T-helper 1 cell treated with Interleukin-12 subunit alpha and Interleukin-12 subunit beta and Interleukin-4 antibody, amounts not matched to agents 30 μg/mL and 1 μg/mL, for 36 hours (primary cell): ENCODE results near the gene TBC1D8.
A peak's percentile ranks its signal among the peaks of the same experiment; 100 is the strongest.

ENCODE experiments used
- H3K27ac Mint-ChIP-seq: one replicate; pipeline ENCODE4 v1.8.0; 2021; ENCODE audit warnings: mild to moderate bottlenecking, mixed read lengths
- H3K27me3 Mint-ChIP-seq: one replicate; pipeline ENCODE4 v1.8.0; 2021; ENCODE audit warnings: low read depth, mixed read lengths
- H3K36me3 Mint-ChIP-seq: one replicate; pipeline ENCODE4 v1.8.0; 2021; ENCODE audit warnings: low read depth, mixed read lengths
- H3K4me1 Mint-ChIP-seq: one replicate; pipeline ENCODE4 v1.8.0; 2021; ENCODE audit warnings: low read depth, mixed read lengths
- H3K4me3 Mint-ChIP-seq: one replicate; pipeline ENCODE4 v1.8.0; 2021; ENCODE audit warnings: mild to moderate bottlenecking, moderate library complexity, mixed read lengths
- H3K9me3 Mint-ChIP-seq: one replicate; pipeline ENCODE4 v1.8.0; 2021; ENCODE audit warnings: mixed read lengths

TBC1D8 gene

GRCh38 chr2:101152272-101153076 is 1.3 kb upstream of the TBC1D8 start:
- Mint-ChIP-seq H3K27me3 (peaks cover 65% of the 10 kb centered on the region), H3K9me3 (no peaks in the 10 kb centered on the region), H3K4me3 (peak overlapping the region; percentile 79), H3K27ac (no peak overlapping the region), H3K36me3 (no peaks in the 10 kb centered on the region), H3K4me1 (peaks cover 12% of the 10 kb centered on the region)

DNA sequence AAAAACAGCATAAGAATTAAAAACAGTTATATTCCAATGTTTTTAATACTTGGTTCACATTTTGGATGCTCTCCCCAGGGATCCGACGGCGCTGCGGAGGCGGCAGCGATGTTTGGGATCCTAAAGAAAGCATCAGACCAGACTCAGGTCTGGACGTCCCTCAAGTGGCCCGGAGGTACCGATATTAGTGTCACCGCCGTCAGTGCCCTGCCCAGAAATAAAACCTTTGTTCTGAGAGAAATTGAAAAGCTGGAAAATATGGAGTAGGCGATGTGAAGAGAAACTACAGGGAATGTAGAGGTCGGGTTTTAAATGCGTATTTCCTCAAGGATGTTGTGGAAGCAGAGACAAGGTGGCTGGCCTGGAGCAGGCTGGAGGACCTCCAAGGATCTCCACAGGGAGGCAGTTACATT is 683 bp upstream of the TBC1D8 start:
- H3K4me1 Mint-ChIP-seq: peaks cover 12% of the 10 kb centered on the region
- peaks cover 70% of the 10 kb centered on the region for H3K27me3 Mint-ChIP-seq
- no peaks in the 10 kb centered on the region for H3K9me3 Mint-ChIP-seq
- peak overlapping the region; percentile 79 for H3K4me3 Mint-ChIP-seq
- H3K27ac Mint-ChIP-seq: no peak overlapping the region
- no peaks in the 10 kb centered on the region for H3K36me3 Mint-ChIP-seq

DNA sequence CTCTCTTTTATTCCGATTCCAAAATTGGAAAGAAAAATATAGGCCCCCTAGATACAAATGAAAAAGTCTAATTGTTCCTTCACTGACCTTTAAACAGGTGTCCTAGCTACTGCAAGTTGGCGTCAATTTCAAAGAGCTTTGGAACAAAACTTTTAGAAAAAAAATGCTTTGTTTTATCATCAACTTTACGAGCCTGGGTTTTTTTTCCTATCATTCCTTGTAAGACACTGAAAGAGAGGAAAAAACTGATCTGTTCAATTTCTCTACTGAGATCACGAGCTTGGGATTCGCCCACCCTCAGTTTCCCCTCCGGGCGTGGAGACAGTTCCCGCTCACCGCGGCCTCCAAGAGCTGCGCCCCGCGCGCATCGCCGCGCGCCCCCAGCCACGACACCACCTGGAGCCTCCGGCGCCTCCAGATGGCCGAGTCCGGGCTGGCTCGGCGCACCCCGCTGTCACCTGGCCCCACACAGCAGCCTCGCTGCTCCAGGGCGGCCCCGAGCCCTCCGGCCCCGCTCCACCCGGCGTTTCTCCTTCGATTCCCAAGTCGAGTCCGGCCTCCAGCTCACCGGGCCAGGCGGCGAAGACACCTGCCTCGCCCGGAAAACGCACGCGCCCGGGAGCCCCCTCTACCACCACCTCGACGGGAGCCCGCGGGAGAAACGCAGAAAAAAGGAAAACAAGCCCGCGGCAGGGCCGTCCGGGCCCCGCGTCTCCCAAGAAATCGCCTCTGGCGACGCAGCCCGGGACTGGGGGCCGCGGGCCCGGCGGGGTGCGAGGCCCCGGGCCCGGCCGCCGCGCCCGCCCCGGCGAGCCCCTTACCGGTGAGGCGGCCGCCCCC is 656 bp downstream of the TBC1D8 start:
- Mint-ChIP-seq H3K36me3 (no peaks in the 10 kb centered on the region), H3K4me1 (peaks cover 12% of the 10 kb centered on the region), H3K27ac (no peak overlapping the region), H3K9me3 (no peaks in the 10 kb centered on the region), H3K4me3 (peak overlapping the region; percentile 69), H3K27me3 (peaks cover 79% of the 10 kb centered on the region)

- no peaks in the 10 kb centered on the region for H3K9me3 Mint-ChIP-seq
- peaks cover 81% of the 10 kb centered on the region for H3K27me3 Mint-ChIP-seq
- peak overlapping the region; percentile 44 for H3K4me3 Mint-ChIP-seq
These were observed 1.7 kb downstream of the TBC1D8 start for GRCh38 chr2:101149241-101150192.

GRCh38 chr2:101148777-101149176 is 2.4 kb downstream of the TBC1D8 start:
- peaks cover 12% of the 10 kb centered on the region for H3K4me1 Mint-ChIP-seq
- H3K9me3 Mint-ChIP-seq: no peaks in the 10 kb centered on the region
- H3K27ac Mint-ChIP-seq: no peak overlapping the region
- H3K4me3 Mint-ChIP-seq: no peak overlapping the region
- no peaks in the 10 kb centered on the region for H3K36me3 Mint-ChIP-seq
- peaks cover 78% of the 10 kb centered on the region for H3K27me3 Mint-ChIP-seq

More at GRCh38 chr2:101149241-101150192, 1.7 kb downstream of the TBC1D8 start:
- Mint-ChIP-seq H3K36me3 (no peaks in the 10 kb centered on the region), H3K27ac (no peak overlapping the region), H3K4me1 (peaks cover 12% of the 10 kb centered on the region)

GRCh38 chr2:101147971-101148370 is 3.2 kb downstream of the TBC1D8 start:
- Mint-ChIP-seq H3K27ac (no peak overlapping the region), H3K27me3 (peaks cover 71% of the 10 kb centered on the region), H3K4me1 (peaks cover 12% of the 10 kb centered on the region), H3K9me3 (no peaks in the 10 kb centered on the region), H3K4me3 (no peak overlapping the region), H3K36me3 (no peaks in the 10 kb centered on the region)

GRCh38 chr2:101147062-101147461 is 4.1 kb downstream of the TBC1D8 start:
- peaks cover 5% of the 10 kb centered on the region for H3K4me1 Mint-ChIP-seq
- no peaks in the 10 kb centered on the region for H3K36me3 Mint-ChIP-seq
- peaks cover 70% of the 10 kb centered on the region for H3K27me3 Mint-ChIP-seq
- H3K4me3 Mint-ChIP-seq: no peak overlapping the region
- no peaks in the 10 kb centered on the region for H3K9me3 Mint-ChIP-seq
- no peak overlapping the region for H3K27ac Mint-ChIP-seq

- Mint-ChIP-seq H3K27ac (no peak overlapping the region), H3K27me3 (peaks cover 68% of the 10 kb centered on the region), H3K4me1 (peaks cover under 1% of the 10 kb centered on the region), H3K9me3 (no peaks in the 10 kb centered on the region), H3K4me3 (no peak overlapping the region), H3K36me3 (no peaks in the 10 kb centered on the region)
These were observed 4.6 kb downstream of the TBC1D8 start for GRCh38 chr2:101146535-101146934.

GRCh38 chr2:101145406-101145805 is 5.8 kb downstream of the TBC1D8 start:
- Mint-ChIP-seq H3K4me3 (no peak overlapping the region), H3K36me3 (no peaks in the 10 kb centered on the region), H3K4me1 (no peaks in the 10 kb centered on the region), H3K27me3 (peaks cover 75% of the 10 kb centered on the region), H3K9me3 (no peaks in the 10 kb centered on the region), H3K27ac (no peak overlapping the region)

- Mint-ChIP-seq H3K36me3 (no peaks in the 10 kb centered on the region), H3K27ac (no peak overlapping the region), H3K4me1 (no peaks in the 10 kb centered on the region), H3K27me3 (peaks cover 48% of the 10 kb centered on the region), H3K9me3 (no peaks in the 10 kb centered on the region), H3K4me3 (no peak overlapping the region)
These were observed 9.0 kb downstream of the TBC1D8 start for GRCh38 chr2:101142163-101142562.

DNA sequence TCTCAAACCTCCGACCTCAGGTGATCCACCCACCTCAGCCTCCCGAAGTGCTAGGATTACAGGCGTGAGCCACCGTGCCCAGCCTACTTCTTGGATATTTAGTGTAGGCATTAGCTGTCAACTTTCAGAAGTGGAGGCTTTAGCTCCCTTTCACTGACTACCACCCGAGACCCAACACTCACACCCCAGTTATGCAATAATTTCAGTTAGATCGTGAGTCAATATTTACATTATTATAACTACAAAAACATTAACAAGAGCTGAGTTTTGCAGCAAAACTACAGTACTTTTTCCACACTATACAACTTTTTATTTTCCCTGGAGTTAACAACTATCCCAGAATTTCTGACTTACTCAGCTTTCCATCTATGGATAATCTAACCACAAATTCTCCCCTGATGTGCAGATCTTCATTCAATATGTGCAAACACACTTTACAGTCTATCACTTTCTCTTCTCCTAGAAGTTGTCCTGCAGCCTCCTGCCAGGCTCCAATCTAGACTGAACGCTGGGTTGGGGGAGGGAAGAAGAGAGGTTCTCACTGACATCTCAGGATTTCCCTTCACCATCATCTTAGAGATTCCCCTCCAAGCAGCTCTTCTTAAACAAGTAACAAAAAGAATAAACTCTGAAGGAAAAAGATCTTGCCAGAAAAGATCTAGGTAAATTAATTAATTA is 10.1 kb downstream of the TBC1D8 start:
- Mint-ChIP-seq H3K9me3 (no peaks in the 10 kb centered on the region), H3K27me3 (peaks cover 42% of the 10 kb centered on the region), H3K36me3 (no peaks in the 10 kb centered on the region), H3K4me3 (no peak overlapping the region), H3K27ac (no peak overlapping the region), H3K4me1 (no peaks in the 10 kb centered on the region)

DNA sequence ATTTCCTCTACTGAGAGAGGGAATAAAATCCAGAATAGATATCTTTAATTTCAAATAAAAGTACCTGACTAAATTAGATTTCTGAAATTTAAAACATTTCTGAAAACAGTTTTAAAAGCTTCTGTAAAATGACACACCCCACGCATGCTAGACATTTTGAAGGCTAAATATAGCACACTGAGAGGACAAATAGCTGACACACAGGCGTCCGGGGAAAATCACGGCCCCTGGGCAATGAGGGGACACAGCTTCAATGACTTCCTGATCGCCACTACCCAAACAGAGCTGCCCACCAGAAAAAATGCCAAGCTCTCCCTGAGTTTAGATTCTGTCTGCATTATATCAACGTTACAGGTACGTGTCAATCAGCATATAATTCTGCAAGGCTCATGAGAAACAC is 10.9 kb downstream of the TBC1D8 start:
- H3K27ac Mint-ChIP-seq: no peak overlapping the region
- H3K4me3 Mint-ChIP-seq: no peak overlapping the region
- no peaks in the 10 kb centered on the region for H3K4me1 Mint-ChIP-seq
- H3K27me3 Mint-ChIP-seq: peaks cover 35% of the 10 kb centered on the region
- no peaks in the 10 kb centered on the region for H3K36me3 Mint-ChIP-seq
- H3K9me3 Mint-ChIP-seq: no peaks in the 10 kb centered on the region

DNA sequence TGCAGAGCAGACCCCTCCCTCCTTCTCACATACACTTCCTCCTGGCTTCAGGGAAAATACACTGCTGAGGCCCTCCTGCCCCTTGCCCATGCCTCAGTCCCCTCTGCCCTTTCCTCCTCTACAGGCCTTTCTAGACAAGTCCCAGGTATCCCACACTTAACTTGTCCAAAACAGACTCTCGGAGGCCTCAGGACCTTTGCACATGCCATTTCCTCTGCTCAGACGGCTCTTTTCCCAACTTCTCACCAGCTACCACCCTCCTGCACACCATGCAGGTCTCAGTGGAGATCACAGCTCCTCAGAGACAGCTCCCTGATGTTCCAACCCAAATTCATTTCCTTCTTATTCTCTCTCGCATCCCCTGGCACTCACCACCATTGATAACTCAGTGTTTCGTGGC is 11.7 kb downstream of the TBC1D8 start:
- Mint-ChIP-seq H3K27ac (no peak overlapping the region), H3K9me3 (no peaks in the 10 kb centered on the region), H3K4me1 (no peaks in the 10 kb centered on the region), H3K4me3 (no peak overlapping the region), H3K36me3 (no peaks in the 10 kb centered on the region), H3K27me3 (peaks cover 31% of the 10 kb centered on the region)
